GM12878 (cell line): Measurements from ENCODE around the gene FSTL4.

ENCODE experiments used
- CHD2 ChIP-seq: IDR thresholded peaks from 2 replicates; pipeline ENCODE4 v1.6.1; 2011; ENCODE audit warnings: low read depth, low read length, improper control_type of control experiment, borderline replicate concordance
- EP300 ChIP-seq, 2 experiments: fragments of 150-350 bp in 1 of 2; IDR thresholded peaks; 2 replicates each; pipeline ENCODE4 v1.6.1; 2011 to 2012; ENCODE audit warnings: low read depth in 2 of 2, low read length in 2 of 2, borderline replicate concordance in 1 of 2, improper control_type of control experiment in 1 of 2, inconsistent platforms in 1 of 2; ENCODE audit not compliant: control insufficient read depth in 1 of 2
- EZH2 ChIP-seq: IDR thresholded peaks from 2 replicates; pipeline ENCODE4 v1.6.1; 2012; ENCODE audit warnings: low read depth, mild to moderate bottlenecking, control low read depth, inconsistent platforms, low read length, borderline replicate concordance; ENCODE audit not compliant: control insufficient read depth
- FOS ChIP-seq: IDR thresholded peaks from 3 replicates; pipeline ENCODE4 v1.6.1; 2011; ENCODE audit warnings: borderline replicate concordance; ENCODE audit not compliant: insufficient read length; ENCODE audit errors: extremely low read depth
- GATAD2B ChIP-seq: fragments of 450-650 bp; conservative IDR thresholded peaks from 2 replicates; pipeline ENCODE4 v1.6.1; 2017; ENCODE audit warnings: low read depth, mild to moderate bottlenecking, moderate library complexity
- HSF1 ChIP-seq: fragments of 150-350 bp; IDR thresholded peaks from 2 replicates; pipeline ENCODE4 v1.6.1; 2014; ENCODE audit warnings: mild to moderate bottlenecking, low read depth, low read length
- POLR2AphosphoS5 ChIP-seq: IDR thresholded peaks from 2 replicates; pipeline ENCODE4 v1.6.1; 2011; ENCODE audit warnings: mild to moderate bottlenecking, low read length, inconsistent platforms
- REST ChIP-seq: IDR thresholded peaks from 2 replicates; pipeline ENCODE4 v1.6.1; 2012; ENCODE audit warnings: mild to moderate bottlenecking, low read depth, low read length
- SIX5 ChIP-seq: IDR thresholded peaks from 2 replicates; pipeline ENCODE4 v1.6.1; 2011; ENCODE audit warnings: mild to moderate bottlenecking, low read depth, low read length, moderate library complexity; ENCODE audit not compliant: severe bottlenecking
- TF ChIP-seq, protein P1 (sequence below): fragments of 450-650 bp; IDR thresholded peaks from 2 replicates; pipeline ENCODE4 v1.6.1; 2018; ENCODE audit warnings: mild to moderate bottlenecking, low read depth, moderate library complexity; ENCODE audit not compliant: partially characterized antibody
- TF ChIP-seq, protein P2 (sequence below), 3 experiments: IDR thresholded peaks in 2 of 3; conservative IDR thresholded peaks in 1 of 3; 2 replicates each; pipeline ENCODE4 v1.5.1; 2011; ENCODE audit warnings: low read depth in 3 of 3, low read length in 3 of 3, mild to moderate bottlenecking in 3 of 3, control low read depth in 2 of 3, moderate library complexity in 2 of 3, inconsistent platforms in 1 of 3, mixed read lengths in 1 of 3; ENCODE audit not compliant: control insufficient read depth in 2 of 3, insufficient read depth in 1 of 3; ENCODE audit errors: extremely low read depth in 1 of 3

DNA sequence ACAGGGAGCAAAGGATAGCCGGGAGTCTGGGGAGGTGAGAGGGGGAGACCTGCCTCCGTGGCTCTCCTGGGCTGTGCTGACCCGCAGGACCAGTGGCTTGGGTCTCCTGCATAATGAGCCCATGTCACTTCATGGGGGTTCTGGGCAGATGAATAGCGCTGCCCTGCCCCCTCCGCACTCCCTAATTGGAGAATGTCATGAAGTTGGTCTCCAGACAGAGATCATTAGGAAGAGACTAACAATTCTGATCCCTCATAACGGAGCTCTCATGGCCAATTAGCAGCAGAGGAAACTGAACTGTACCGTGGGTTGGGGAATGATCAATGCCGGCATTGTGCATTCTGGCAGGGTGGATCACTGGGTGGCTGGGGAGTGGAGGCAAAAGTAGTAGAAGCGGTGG is 186.1 kb downstream of the FSTL4 start:
- TF ChIP-seq, protein P1, sequence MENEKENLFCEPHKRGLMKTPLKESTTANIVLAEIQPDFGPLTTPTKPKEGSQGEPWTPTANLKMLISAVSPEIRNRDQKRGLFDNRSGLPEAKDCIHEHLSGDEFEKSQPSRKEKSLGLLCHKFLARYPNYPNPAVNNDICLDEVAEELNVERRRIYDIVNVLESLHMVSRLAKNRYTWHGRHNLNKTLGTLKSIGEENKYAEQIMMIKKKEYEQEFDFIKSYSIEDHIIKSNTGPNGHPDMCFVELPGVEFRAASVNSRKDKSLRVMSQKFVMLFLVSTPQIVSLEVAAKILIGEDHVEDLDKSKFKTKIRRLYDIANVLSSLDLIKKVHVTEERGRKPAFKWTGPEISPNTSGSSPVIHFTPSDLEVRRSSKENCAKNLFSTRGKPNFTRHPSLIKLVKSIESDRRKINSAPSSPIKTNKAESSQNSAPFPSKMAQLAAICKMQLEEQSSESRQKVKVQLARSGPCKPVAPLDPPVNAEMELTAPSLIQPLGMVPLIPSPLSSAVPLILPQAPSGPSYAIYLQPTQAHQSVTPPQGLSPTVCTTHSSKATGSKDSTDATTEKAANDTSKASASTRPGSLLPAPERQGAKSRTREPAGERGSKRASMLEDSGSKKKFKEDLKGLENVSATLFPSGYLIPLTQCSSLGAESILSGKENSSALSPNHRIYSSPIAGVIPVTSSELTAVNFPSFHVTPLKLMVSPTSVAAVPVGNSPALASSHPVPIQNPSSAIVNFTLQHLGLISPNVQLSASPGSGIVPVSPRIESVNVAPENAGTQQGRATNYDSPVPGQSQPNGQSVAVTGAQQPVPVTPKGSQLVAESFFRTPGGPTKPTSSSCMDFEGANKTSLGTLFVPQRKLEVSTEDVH, result no peak
- no peak for TF ChIP-seq SIX5
- no peak for TF ChIP-seq GATAD2B
- TF ChIP-seq, protein P2, sequence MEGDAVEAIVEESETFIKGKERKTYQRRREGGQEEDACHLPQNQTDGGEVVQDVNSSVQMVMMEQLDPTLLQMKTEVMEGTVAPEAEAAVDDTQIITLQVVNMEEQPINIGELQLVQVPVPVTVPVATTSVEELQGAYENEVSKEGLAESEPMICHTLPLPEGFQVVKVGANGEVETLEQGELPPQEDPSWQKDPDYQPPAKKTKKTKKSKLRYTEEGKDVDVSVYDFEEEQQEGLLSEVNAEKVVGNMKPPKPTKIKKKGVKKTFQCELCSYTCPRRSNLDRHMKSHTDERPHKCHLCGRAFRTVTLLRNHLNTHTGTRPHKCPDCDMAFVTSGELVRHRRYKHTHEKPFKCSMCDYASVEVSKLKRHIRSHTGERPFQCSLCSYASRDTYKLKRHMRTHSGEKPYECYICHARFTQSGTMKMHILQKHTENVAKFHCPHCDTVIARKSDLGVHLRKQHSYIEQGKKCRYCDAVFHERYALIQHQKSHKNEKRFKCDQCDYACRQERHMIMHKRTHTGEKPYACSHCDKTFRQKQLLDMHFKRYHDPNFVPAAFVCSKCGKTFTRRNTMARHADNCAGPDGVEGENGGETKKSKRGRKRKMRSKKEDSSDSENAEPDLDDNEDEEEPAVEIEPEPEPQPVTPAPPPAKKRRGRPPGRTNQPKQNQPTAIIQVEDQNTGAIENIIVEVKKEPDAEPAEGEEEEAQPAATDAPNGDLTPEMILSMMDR (IDR thresholded peaks at IDR 0.05 in 2 of 3, conservative IDR thresholded peaks at IDR 0.05 in 1 of 3; ENCODE audit: control insufficient read depth in 2 of 3, extremely low read depth in 1 of 3, insufficient read depth in 1 of 3, low read depth in 3 of 3, low read length in 3 of 3), result no peak
- no peak for TF ChIP-seq FOS
- no peak for TF ChIP-seq CHD2
- TF ChIP-seq EP300 (IDR thresholded peaks at IDR 0.05; ENCODE audit: borderline replicate concordance in 1 of 2, control insufficient read depth in 1 of 2, low read depth in 2 of 2, low read length in 2 of 2), result no peak
- TF ChIP-seq EZH2, result no peak
- TF ChIP-seq POLR2AphosphoS5, result no peak
- no peak for TF ChIP-seq REST
- TF ChIP-seq HSF1, result no peak
